Spleen (tissue), 11 donors: ENCODE results near the gene GNAZ. TPM values are rescaled to one million over a fixed set of nuclear protein-coding genes. Genes with fewer than 3 reads are reported as not detected.

Source experiments
- DNase-seq: peaks from one replicate; pipeline ENCODE4 v3.0.0-alpha.2; 2020
- H3K27ac ChIP-seq, 8 donors: fragments of 200-600 bp; sonication (generic) in 7 of 8; 1 replicate in 4 of 8; 2 replicates in 4 of 8; pipeline versions ENCODE4 v1.5.0 to v1.8.0; 2016 to 2021; ENCODE audit warnings: inconsistent platforms in 4 of 8, mild to moderate bottlenecking in 4 of 8, moderate library complexity in 1 of 8
- H3K27me3 ChIP-seq, 7 donors: fragments of 200-600 bp; sonication (generic) in 6 of 7; replicated peaks in 1 of 7; 1 replicate in 4 of 7; 2 replicates in 3 of 7; pipeline versions ENCODE4 v1.5.0 to v1.8.0; 2016 to 2021; ENCODE audit warnings: inconsistent platforms in 3 of 7, mild to moderate bottlenecking in 1 of 7
- H3K36me3 ChIP-seq, 6 donors: fragments of 200-600 bp; sonication (generic) in 5 of 6; 1 replicate in 4 of 6; 2 replicates in 2 of 6; pipeline versions ENCODE4 v1.5.0 to v1.8.0; 2016 to 2021; ENCODE audit warnings: inconsistent platforms in 2 of 6
- H3K4me1 ChIP-seq, 6 donors: fragments of 200-600 bp; sonication (generic) in 5 of 6; 1 replicate in 3 of 6; 2 replicates in 3 of 6; pipeline versions ENCODE4 v1.5.0 to v1.8.0; 2016 to 2021; ENCODE audit warnings: inconsistent platforms in 3 of 6
- H3K4me3 ChIP-seq, 8 donors: fragments of 200-600 bp; sonication (generic) in 7 of 8; 1 replicate in 4 of 8; 2 replicates in 4 of 8; pipeline versions ENCODE4 v1.5.0 to v1.8.0; 2016 to 2021; ENCODE audit warnings: inconsistent platforms in 4 of 8, mild to moderate bottlenecking in 4 of 8, moderate library complexity in 2 of 8
- H3K9me3 ChIP-seq, 8 donors: fragments of 200-600 bp; sonication (generic) in 7 of 8; 1 replicate in 4 of 8; 2 replicates in 4 of 8; pipeline versions ENCODE4 v1.5.0 to v1.8.0; 2016 to 2021; ENCODE audit warnings: inconsistent platforms in 4 of 8
- POLR2A ChIP-seq, 3 donors: fragments of 450-650 bp; IDR thresholded peaks; one replicate each; pipeline ENCODE4 v1.5.1; 2017; ENCODE audit warnings: antibody characterized with exemption in 3 of 3, mild to moderate bottlenecking in 1 of 3
- POLR2AphosphoS5 ChIP-seq, 3 donors: sonication (generic); formaldehyde crosslinking; IDR thresholded peaks; one replicate each; pipeline ENCODE4 v1.5.1; 2017; ENCODE audit warnings: antibody characterized with exemption in 3 of 3
- WGBS, 5 donors: extraction: QIAGEN DNeasy Blood & Tissue Kit in 3 of 5; methylation state at CpG; one replicate each; pipeline versions ENCODE4 v1.1.5 to v1.1.7; 2013 to 2018; 5-methylcytosine and 5-hydroxymethylcytosine counted together
- intact Hi-C: fragments of 100-400 bp; cut with DNase I; formaldehyde crosslinking; loops from one replicate; pipeline ENCODE4 v1.15.0; 2023; ENCODE audit warnings: low total_unique reads
- polyA plus RNA-seq, 3 donors: library from polyadenylated mRNA; stranded (reverse); fragments of 200-250 nt; gene quantifications; one replicate each; pipeline ENCODE4 v1.2.1, GENCODE V29; 2013
- small RNA-seq, 4 donors: library from RNA; depleted of rRNA; stranded (forward); fragments of <200 nt; gene quantifications; one replicate each; pipeline ENCODE3, GENCODE V24; 2016
- total RNA-seq, 7 donors: library from RNA; depleted of rRNA in 3 of 7; stranded (reverse); fragments of >200 nt in 3 of 7; fragmentation: NEBNext Ultra II Directional in 4 of 7; extraction: Animal tissue kit (Norgen Biotek cat#: 25700) in 4 of 7; gene quantifications; one replicate each; pipeline versions ENCODE4 v1.1.0 to v1.2.1, GENCODE V29; 2016 to 2021
- TF ChIP-seq, protein P1 (sequence below), 11 experiments: fragments of 200-600 bp in 7 of 11; fragments of 450-650 bp in 4 of 11; sonication (generic) in 4 of 11; IDR thresholded peaks in 8 of 11; conservative IDR thresholded peaks in 3 of 11; 1 replicate in 7 of 11; 2 replicates in 4 of 11; pipeline versions ENCODE4 v1.4.0 to v1.8.0; 2016 to 2021; ENCODE audit warnings: antibody characterized with exemption in 11 of 11, inconsistent platforms in 4 of 11, mild to moderate bottlenecking in 1 of 11
- donor health status: healthy with polysubstance abuse.
- donor health status: DM: no; HTN: no; CAD: no; lungs with moderate emphysema.
- donor health status: DM: no; HTN: no; CAD: no.
- donor health status: Bipolar disorder and iron deficiency.
- donor health status: healthy.
- donor health status: DM: no; HTN: no; CAD: no.
- donor health status: DM: yes; HTN: yes; CAD: no.

Gene GNAZ
- total and polyA plus RNA-seq, 10 donors: 2.3 to 11.8 (median 6.8) TPM

DNA sequence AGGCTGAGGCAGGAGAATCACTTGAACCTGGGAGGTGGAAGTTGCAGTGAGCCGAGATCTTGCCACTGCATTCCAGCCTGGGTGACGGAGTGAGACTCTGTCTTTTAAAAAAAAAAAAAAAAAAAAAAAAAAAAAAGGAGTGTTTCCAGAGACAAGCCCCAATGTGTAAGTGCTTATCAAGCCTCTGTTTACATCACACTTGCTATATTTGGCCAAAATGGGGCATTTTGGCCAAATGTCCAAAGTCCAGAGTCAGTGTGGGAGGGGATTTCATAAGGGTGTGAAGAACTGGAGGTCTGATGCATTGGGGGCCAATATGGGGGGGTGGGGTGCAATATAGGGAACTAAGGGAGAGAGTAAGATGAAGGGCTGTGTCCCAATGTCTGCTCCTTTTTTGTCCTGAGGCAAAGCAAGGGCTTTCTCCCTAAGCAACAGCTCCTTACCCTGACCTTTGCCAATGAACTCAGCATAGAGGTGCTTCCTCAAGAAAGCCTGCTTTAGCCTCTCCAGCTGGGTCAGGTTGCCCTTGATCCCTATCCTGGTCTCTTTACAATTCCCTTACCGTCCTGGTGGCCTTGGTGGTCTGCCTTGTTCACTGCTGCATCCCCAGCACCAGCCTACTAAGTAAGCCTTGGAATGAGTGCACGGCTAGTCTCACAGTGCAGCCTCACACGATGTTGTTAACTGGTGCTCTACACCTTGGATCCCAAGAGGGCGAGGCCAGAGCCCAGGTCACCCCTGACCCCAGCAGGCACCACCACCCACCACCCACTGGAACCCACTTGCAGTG lies 95.9 kb downstream of the GNAZ start:
- intact Hi-C loops: no loop called here
- no peak overlapping the region for H3K4me3 ChIP-seq
- TF ChIP-seq POLR2A (IDR thresholded peaks at IDR 0.05) (no peak), POLR2AphosphoS5 (IDR thresholded peaks at IDR 0.05) (no peak)
- TF ChIP-seq, protein P1, sequence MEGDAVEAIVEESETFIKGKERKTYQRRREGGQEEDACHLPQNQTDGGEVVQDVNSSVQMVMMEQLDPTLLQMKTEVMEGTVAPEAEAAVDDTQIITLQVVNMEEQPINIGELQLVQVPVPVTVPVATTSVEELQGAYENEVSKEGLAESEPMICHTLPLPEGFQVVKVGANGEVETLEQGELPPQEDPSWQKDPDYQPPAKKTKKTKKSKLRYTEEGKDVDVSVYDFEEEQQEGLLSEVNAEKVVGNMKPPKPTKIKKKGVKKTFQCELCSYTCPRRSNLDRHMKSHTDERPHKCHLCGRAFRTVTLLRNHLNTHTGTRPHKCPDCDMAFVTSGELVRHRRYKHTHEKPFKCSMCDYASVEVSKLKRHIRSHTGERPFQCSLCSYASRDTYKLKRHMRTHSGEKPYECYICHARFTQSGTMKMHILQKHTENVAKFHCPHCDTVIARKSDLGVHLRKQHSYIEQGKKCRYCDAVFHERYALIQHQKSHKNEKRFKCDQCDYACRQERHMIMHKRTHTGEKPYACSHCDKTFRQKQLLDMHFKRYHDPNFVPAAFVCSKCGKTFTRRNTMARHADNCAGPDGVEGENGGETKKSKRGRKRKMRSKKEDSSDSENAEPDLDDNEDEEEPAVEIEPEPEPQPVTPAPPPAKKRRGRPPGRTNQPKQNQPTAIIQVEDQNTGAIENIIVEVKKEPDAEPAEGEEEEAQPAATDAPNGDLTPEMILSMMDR (IDR thresholded peaks at IDR 0.05 in 8 of 11, conservative IDR thresholded peaks at IDR 0.05 in 3 of 11): no peak
- peaks cover 0 to 6% (median 0%) of the 10 kb centered on the region in 6 donors for H3K4me1 ChIP-seq
- H3K27me3 ChIP-seq: no peaks in the 10 kb centered on the region
- H3K27ac ChIP-seq: no peak overlapping the region
- no peaks in the 10 kb centered on the region for H3K9me3 ChIP-seq
- 75 to 98% (median 85%) methylated on average over 3 to 6 of the region's 6 CpGs for WGBS, 5 donors
- peaks cover 0 to 4% (median 0%) of the 10 kb centered on the region in 6 donors for H3K36me3 ChIP-seq
- no peak for DNase-seq

DNA sequence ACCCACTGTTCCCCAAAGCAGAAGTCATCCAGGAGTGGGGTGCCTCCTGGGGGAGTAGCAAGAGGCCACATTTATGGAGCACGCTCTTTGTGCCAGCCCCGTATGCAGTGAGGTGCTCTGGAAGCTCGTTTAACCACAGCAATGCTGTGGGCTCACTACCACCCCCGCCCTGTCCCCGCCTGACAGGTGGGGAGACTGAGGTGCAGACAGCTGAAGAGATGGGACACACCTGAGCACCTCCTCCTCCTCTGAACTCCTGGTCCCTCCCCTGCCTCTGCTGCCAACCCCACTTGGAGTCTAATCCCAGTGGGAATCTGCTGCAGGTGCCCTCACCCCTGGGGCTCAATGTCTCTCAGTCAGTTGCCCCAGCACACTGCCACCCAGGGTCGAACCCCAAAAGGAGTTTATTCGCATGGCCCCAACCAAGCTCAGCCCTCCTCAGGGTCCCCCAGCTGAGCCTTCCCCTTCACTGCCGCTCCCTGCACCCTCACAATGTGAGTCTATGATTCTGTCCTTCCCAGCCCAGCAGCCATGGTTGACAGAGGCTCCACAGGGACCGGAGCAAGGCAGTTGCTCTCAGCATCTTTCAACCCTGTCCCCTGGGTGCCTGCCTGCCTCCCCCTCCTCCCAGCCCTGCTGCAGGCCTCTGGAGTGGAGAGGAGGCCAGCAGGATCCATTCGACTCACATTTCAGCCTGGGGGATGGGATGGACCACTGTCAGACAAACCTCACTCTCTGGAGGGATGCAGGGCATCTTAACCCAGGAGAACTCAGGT lies 96.7 kb downstream of the GNAZ start:
- no peaks in the 10 kb centered on the region for H3K27me3 ChIP-seq
- H3K9me3 ChIP-seq: no peaks in the 10 kb centered on the region
- H3K4me1 ChIP-seq: peaks cover 0 to 6% (median 0%) of the 10 kb centered on the region in 6 donors
- H3K4me3 ChIP-seq: no peak overlapping the region
- TF ChIP-seq POLR2AphosphoS5 (IDR thresholded peaks at IDR 0.05) (no peak), POLR2A (IDR thresholded peaks at IDR 0.05) (no peak)
- DNase-seq: no peak
- intact Hi-C loops: no loop called here
- no peak overlapping the region for H3K27ac ChIP-seq
- 80 to 88% (median 86%) methylated on average over 10 of the region's 10 CpGs for WGBS, 5 donors
- no peaks in the 10 kb centered on the region for H3K36me3 ChIP-seq

- intact Hi-C loops: no loop called here
- TF ChIP-seq POLR2AphosphoS5 (IDR thresholded peaks at IDR 0.05): no peak
- no peak for TF ChIP-seq POLR2A (IDR thresholded peaks at IDR 0.05)
- TF ChIP-seq, protein P1 (IDR thresholded peaks at IDR 0.05 in 8 of 11, conservative IDR thresholded peaks at IDR 0.05 in 3 of 11): no peak
- WGBS, 5 donors: 84 to 100% (median 92%) methylated on average over 4 to 9 of the region's 9 CpGs
- Histone ChIP-seq H3K4me3 (no peak overlapping the region), H3K36me3 (no peaks in the 10 kb centered on the region), H3K27ac (no peak overlapping the region), H3K27me3 (no peaks in the 10 kb centered on the region), H3K4me1 (peaks cover 0 to 6% (median 0%) of the 10 kb centered on the region in 6 donors), H3K9me3 (no peaks in the 10 kb centered on the region)
- no peak for DNase-seq
Observed at GRCh38 chr22:23168391-23169042, 98.2 kb downstream of the GNAZ start.

DNA sequence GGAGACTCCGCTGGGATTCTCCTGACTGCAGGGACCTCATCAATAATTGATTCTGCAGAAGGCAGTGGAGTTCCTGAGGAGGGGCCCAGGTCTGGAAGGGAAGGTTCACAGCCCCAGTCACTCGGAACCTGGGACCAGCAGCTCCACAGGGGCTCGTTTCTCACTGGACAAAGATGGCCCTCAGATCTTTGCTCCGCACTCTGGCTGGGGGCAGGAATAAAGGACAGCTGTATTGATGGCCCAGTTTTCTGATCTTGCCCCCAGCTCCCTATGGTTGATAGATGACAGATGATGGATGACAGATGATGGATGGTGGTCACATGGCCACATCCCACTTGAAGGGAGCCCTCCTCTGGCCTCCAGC lies 98.7 kb downstream of the GNAZ start:
- WGBS, 5 donors: 64 to 96% (median 94%) methylated on average over 3 to 4 of the region's 4 CpGs
- H3K4me1 ChIP-seq: peaks cover 0 to 4% (median 0%) of the 10 kb centered on the region in 6 donors
- TF ChIP-seq POLR2A (IDR thresholded peaks at IDR 0.05): no peak

More for the DNA sequence above, 98.7 kb downstream of the GNAZ start:
- Histone ChIP-seq H3K9me3 (no peaks in the 10 kb centered on the region), H3K36me3 (no peaks in the 10 kb centered on the region), H3K27ac (no peak overlapping the region), H3K27me3 (no peaks in the 10 kb centered on the region), H3K4me3 (no peak overlapping the region)
- DNase-seq: no peak
- intact Hi-C loops: no loop called here

Small RNA genes lying within 50 kb of the gene (small RNA-seq; reads per million reads assigned to genes)
- gene RF00017 (0 reads per million in 4 donors), gene RF00066 (0 reads per million in 4 donors)

Other genes with a start within 250 kb of the GNAZ start
- 100 to 1,000 TPM in 5 of 7 donors, 10 to 100 TPM in 2; 55.9 to 720 (median 130) TPM for gene IGLL5, start 182.7 kb upstream of the GNAZ start, total RNA-seq
- gene IGLL5, start 182.7 kb upstream of the GNAZ start, polyA plus RNA-seq: 100 to 1,000 TPM in 1 of 3 donors, 10 to 100 TPM in 2; 80.3 to 201 (median 93.0) TPM
- under 1 TPM in 2 of 7 donors, not detected in 5; 0.52 to 0.77 TPM for gene RSPH14, start 71.5 kb downstream of the GNAZ start, total RNA-seq
- gene RSPH14, start 71.5 kb downstream of the GNAZ start, polyA plus RNA-seq: under 1 TPM in 2 of 3 donors, not detected in 1; 0.11 to 0.38 TPM
- gene RAB36, start 75.0 kb downstream of the GNAZ start, total RNA-seq: 1 to 10 TPM; 1.6 to 3.7 (median 2.7) TPM
- gene RAB36, start 75.0 kb downstream of the GNAZ start, polyA plus RNA-seq: 1 to 10 TPM; 1.0 to 1.3 (median 1.2) TPM
- gene BCR, start 110.0 kb downstream of the GNAZ start, total RNA-seq: 10 to 100 TPM; 39.3 to 64.8 (median 56.3) TPM
- 10 to 100 TPM; 15.2 to 21.9 (median 15.8) TPM for gene BCR, start 110.0 kb downstream of the GNAZ start, polyA plus RNA-seq